HCT116 (cell line): ENCODE data around the gene CGRRF1. TPM values are rescaled to one million over a fixed set of nuclear protein-coding genes. Genes with fewer than 3 reads are reported as not detected.

Experiments
- ATAC-seq: fragments of 200-7000 bp; cut with Tn5 transposase; 2 replicates; pipeline ENCODE4 v1.9.1; 2020; ENCODE audit warnings: mild to moderate bottlenecking, moderate library complexity
- BruUV-seq: library from RNA; stranded (reverse); fragments of 400-500 nt; replicated peaks from 2 replicates; lab custom pipeline; 2021; lab: Mats Ljungman, UMichigan
- CTCF ChIA-PET: fragments of 300-600 bp; sonication (Branson Sonifier 250); formaldehyde crosslinking; loops from one replicate; lab custom pipeline; 2021; ENCODE audit warnings: antibody characterized with exemption; lab: Charles Lee
- POLR2A ChIA-PET: fragments of 300-600, 350-600 bp; sonication (Branson Sonifier 250); formaldehyde crosslinking; loops from one replicate; lab custom pipeline; 2021; ENCODE audit warnings: antibody characterized with exemption; lab: Charles Lee
- RAD21 ChIA-PET, 2 experiments: fragments of 300-600 bp; sonication (Branson Sonifier 250); formaldehyde crosslinking; loops; one replicate each; lab custom pipeline; 2023; ENCODE audit warnings: low total read pairs in 2 of 2; ENCODE audit not compliant: uncharacterized antibody in 2 of 2, unreplicated experiment in 2 of 2, low non-redundant PET in 1 of 2; lab: Charles Lee
- DNase-seq: peaks from one replicate; pipeline ENCODE4 v3.0.0-alpha.2; 2010; ENCODE audit warnings: low read depth, low spot score
- H2AFZ ChIP-seq: fragments of 200-600 bp; shearing (Covaris generic), sonication (generic); 2 replicates; pipeline ENCODE4 v1.6.1; 2017; ENCODE audit warnings: low read depth, mixed run types, mixed read lengths, antibody characterized with exemption, low read length; ENCODE audit not compliant: poor library complexity, severe bottlenecking
- H3K27ac ChIP-seq: 2 replicates; pipeline ENCODE4 v1.5.1; 2012; ENCODE audit warnings: low read depth, low read length
- H3K27me3 ChIP-seq: fragments of 200-600 bp; sonication (generic); 2 replicates; pipeline ENCODE4 v1.6.1; 2016; ENCODE audit warnings: mixed run types, low read length, mixed read lengths; ENCODE audit not compliant: insufficient read depth
- H3K36me3 ChIP-seq, 2 experiments: fragments of 200-500 bp in 1 of 2; fragments of 200-600 bp in 1 of 2; sonication (Bioruptor generic) in 1 of 2; sonication (generic) in 1 of 2; 2 replicates each; pipeline versions ENCODE4 v1.5.1 to v1.6.1; 2014 to 2016; ENCODE audit warnings: low read length in 2 of 2, inconsistent platforms in 1 of 2, mixed read lengths in 1 of 2, mixed run types in 1 of 2; ENCODE audit not compliant: insufficient read depth in 2 of 2, control insufficient read depth in 1 of 2
- H3K4me1 ChIP-seq, 2 experiments: fragments of 200-600 bp in 1 of 2; sonication (generic) in 1 of 2; 2 replicates each; pipeline versions ENCODE4 v1.5.1 to v1.6.1; 2012 to 2017; ENCODE audit warnings: low read length in 2 of 2, inconsistent platforms in 1 of 2, mild to moderate bottlenecking in 1 of 2, mixed read lengths in 1 of 2, mixed run types in 1 of 2, moderate library complexity in 1 of 2; ENCODE audit not compliant: insufficient read depth in 2 of 2, control insufficient read depth in 1 of 2
- H3K4me2 ChIP-seq: fragments of 200-600 bp; sonication (generic); 2 replicates; pipeline ENCODE4 v1.6.1; 2017; ENCODE audit warnings: mixed run types, low read length, mixed read lengths
- H3K4me3 ChIP-seq, 2 experiments: fragments of 200-600 bp in 1 of 2; sonication (generic) in 1 of 2; replicated peaks in 1 of 2; 2 replicates each; pipeline ENCODE4 v1.5.1; 2011 to 2016; ENCODE audit warnings: low read length in 2 of 2, control low read depth in 1 of 2, low read depth in 1 of 2, mild to moderate bottlenecking in 1 of 2, mixed read lengths in 1 of 2, mixed run types in 1 of 2
- H3K79me2 ChIP-seq: fragments of 200-600 bp; sonication (generic); 2 replicates; pipeline ENCODE4 v1.6.1; 2017; ENCODE audit warnings: mild to moderate bottlenecking, mixed run types, low read length, moderate library complexity, mixed read lengths; ENCODE audit not compliant: insufficient read depth
- H3K9ac ChIP-seq: fragments of 200-600 bp; sonication (generic); 2 replicates; pipeline ENCODE4 v1.6.1; 2016; ENCODE audit warnings: low read length, mixed read lengths
- H3K9me2 ChIP-seq: fragments of 200-600 bp; sonication (generic), shearing (Covaris generic); 2 replicates; pipeline ENCODE4 v1.6.1; 2017; ENCODE audit warnings: mixed run types, mild to moderate bottlenecking, moderate library complexity; ENCODE audit not compliant: insufficient read depth
- H3K9me3 ChIP-seq, 2 experiments: fragments of 200-500 bp in 1 of 2; fragments of 200-600 bp in 1 of 2; sonication (Bioruptor generic) in 1 of 2; sonication (generic) in 1 of 2; 2 replicates each; pipeline ENCODE4 v1.6.1; 2014 to 2017; ENCODE audit warnings: low read length in 2 of 2, mixed read lengths in 2 of 2, inconsistent platforms in 1 of 2, low read depth in 1 of 2, mild to moderate bottlenecking in 1 of 2, mixed run types in 1 of 2, moderate library complexity in 1 of 2; ENCODE audit not compliant: control insufficient read depth in 1 of 2, insufficient read depth in 1 of 2
- H4K20me1 ChIP-seq: fragments of 200-600 bp; sonication (generic), shearing (Covaris generic); 2 replicates; pipeline ENCODE4 v1.6.1; 2017; ENCODE audit warnings: mixed run types, mild to moderate bottlenecking, moderate library complexity; ENCODE audit not compliant: insufficient read depth
- ATF3 ChIP-seq: IDR thresholded peaks from 2 replicates; pipeline ENCODE4 v1.6.1; 2012
- CTCF ChIP-seq, 3 experiments: fragments of 200-600 bp in 1 of 3; sonication (generic) in 1 of 3; IDR thresholded peaks in 2 of 3; conservative IDR thresholded peaks in 1 of 3; 2 replicates each; pipeline ENCODE4 v1.5.1; 2012 to 2017; ENCODE audit warnings: low read depth in 2 of 3, low read length in 2 of 3, antibody characterized with exemption in 1 of 3, borderline replicate concordance in 1 of 3, control low read depth in 1 of 3, mild to moderate bottlenecking in 1 of 3, mixed read lengths in 1 of 3, mixed run types in 1 of 3, moderate library complexity in 1 of 3; ENCODE audit not compliant: insufficient read depth in 1 of 3
- EGR1 ChIP-seq: IDR thresholded peaks from 2 replicates; pipeline ENCODE4 v1.6.1; 2012; ENCODE audit warnings: low read depth
- ELF1 ChIP-seq: IDR thresholded peaks from 2 replicates; pipeline ENCODE4 v1.6.1; 2012; ENCODE audit warnings: low read depth, borderline replicate concordance
- EZH2 ChIP-seq: fragments of 200-600 bp; sonication (generic); IDR thresholded peaks from 2 replicates; pipeline ENCODE4 v1.6.1; 2017; ENCODE audit warnings: antibody characterized with exemption, mixed run types
- EZH2phosphoT487 ChIP-seq: fragments of 200-600 bp; IDR thresholded peaks from 2 replicates; pipeline ENCODE4 v1.6.1; 2018; ENCODE audit warnings: antibody characterized with exemption, borderline replicate concordance
- POLR2A ChIP-seq: IDR thresholded peaks from 2 replicates; pipeline ENCODE4 v1.7.0; 2011; ENCODE audit warnings: borderline replicate concordance; ENCODE audit not compliant: insufficient read depth, insufficient read length; ENCODE audit errors: extremely low read depth
- POLR2AphosphoS5 ChIP-seq: IDR thresholded peaks from 2 replicates; pipeline ENCODE4 v1.6.1; 2011; ENCODE audit warnings: mild to moderate bottlenecking, low read depth, low read length, moderate library complexity
- SIN3A ChIP-seq: IDR thresholded peaks from 2 replicates; pipeline ENCODE4 v1.6.1; 2012; ENCODE audit warnings: low read depth
- SP1 ChIP-seq: IDR thresholded peaks from 2 replicates; pipeline ENCODE4 v1.6.1; 2012; ENCODE audit warnings: low read depth
- SRF ChIP-seq: IDR thresholded peaks from 2 replicates; pipeline ENCODE4 v1.6.1; 2012; ENCODE audit warnings: low read depth
- YY1 ChIP-seq: IDR thresholded peaks from 2 replicates; pipeline ENCODE4 v1.6.1; 2011; ENCODE audit warnings: low read length, low read depth, moderate library complexity, mild to moderate bottlenecking; ENCODE audit not compliant: insufficient replicate concordance; ENCODE audit errors: extremely low read depth
- ZFX ChIP-seq: fragments of 450-650 bp; IDR thresholded peaks from 2 replicates; pipeline ENCODE4 v1.6.1; 2017
- intact Hi-C: fragments of 100-400 bp; cut with micrococcal nuclease; formaldehyde crosslinking; loops from 2 replicates; pipeline ENCODE4 v1.10.0; 2022
- total RNA-seq: library from RNA; stranded (reverse); gene quantifications from one replicate; pipeline ENCODE4 v1.2.1, GENCODE V29; 2021; ENCODE audit not compliant: unreplicated experiment

CGRRF1 gene
- total RNA-seq, 1 experiment from 2014 or later = 15.9 TPM

- no peak for DNase-seq
- RAD21 ChIA-PET = interaction anchor here (0.7 to 2.3 kb wide), 2 partner anchors 12 to 206 kb away, joined by 3 to 10 read pairs; no protein-coding TSS in a partner anchor
- H3K36me3 ChIP-seq = peaks cover 0 to 14% of the 10 kb centered on the region in 2 experiments; a peak in 2 of 4 replicates
- BruUV-seq = no TSS peak
- no peak overlapping the region for H2AFZ ChIP-seq
- ATAC-seq = no peak
- H3K9me3 ChIP-seq = peaks cover 1 to 7% of the 10 kb centered on the region in 2 experiments; a peak in 2 of 4 replicates
- H3K79me2 ChIP-seq = peaks cover 20% of the 10 kb centered on the region; the same call in 1 of the 2 replicates
- peak; percentile 27; the same call in 1 of the 2 replicates for TF ChIP-seq ZFX
- no peak for TF ChIP-seq POLR2AphosphoS5
- peak overlapping the region; percentile 61 to 73 for H3K4me3 ChIP-seq
- H3K9ac ChIP-seq = peak overlapping the region; percentile 76
- POLR2A ChIA-PET = interaction anchor here (1.4 kb wide), 1 partner anchor 123 kb away, joined by 5 read pairs; no protein-coding TSS in a partner anchor
- H3K27ac ChIP-seq = peak overlapping the region; percentile 74
- H3K27me3 ChIP-seq = no peaks in the 10 kb centered on the region
- no peaks in the 10 kb centered on the region for H4K20me1 ChIP-seq
- H3K9me2 ChIP-seq = no peaks in the 10 kb centered on the region
- CTCF ChIA-PET = interaction anchor here (1.2 kb wide), 1 partner anchor 206 kb away, joined by 3 read pairs; no protein-coding TSS in a partner anchor
- intact Hi-C loops = loop anchor here (5.0 kb wide), 1 partner anchor 84 kb away; no protein-coding TSS in a partner anchor
- H3K4me1 ChIP-seq = peaks cover 10 to 50% of the 10 kb centered on the region in 2 experiments
- peak overlapping the region; percentile 96 for H3K4me2 ChIP-seq
Measured at GRCh38 chr14:54567639-54568561, 58.2 kb downstream of the CGRRF1 start.

- no peak for ATAC-seq
- H3K27ac ChIP-seq = no peak overlapping the region
- TF ChIP-seq EGR1 (no peak), SRF (no peak), ELF1 (no peak), YY1 (no peak), EZH2 (no peak), POLR2A (no peak), POLR2AphosphoS5 (no peak), CTCF (IDR thresholded peaks at IDR 0.05 in 2 of 3, conservative IDR thresholded peaks at IDR 0.05 in 1 of 3; ENCODE audit: borderline replicate concordance in 1 of 3, insufficient read depth in 1 of 3, low read depth in 2 of 3, low read length in 2 of 3) (no peak), ATF3 (no peak), SP1 (no peak), SIN3A (no peak), EZH2phosphoT487 (no peak)
Measured at GRCh38 chr14:54568821-54569595, 59.3 kb downstream of the CGRRF1 start.

More at GRCh38 chr14:54568821-54569595, 59.3 kb downstream of the CGRRF1 start:
- H3K9me2 ChIP-seq = no peaks in the 10 kb centered on the region
- peaks cover 4 to 10% of the 10 kb centered on the region in 2 experiments; a peak in 2 of 4 replicates for H3K9me3 ChIP-seq
- peaks cover 0 to 23% of the 10 kb centered on the region in 2 experiments; a peak in 2 of 4 replicates for H3K36me3 ChIP-seq
- ChIA-PET POLR2A (no interaction called here), CTCF (no interaction called here), RAD21 (no interaction called here)
- H3K79me2 ChIP-seq = peaks cover 20% of the 10 kb centered on the region; the same call in 1 of the 2 replicates
- H3K4me3 ChIP-seq = peak overlapping the region in 1 of 2 experiments; percentile 2; a peak in 1 of 4 replicates
- intact Hi-C loops = loop anchor here (5.0 kb wide), 1 partner anchor 83 kb away; no protein-coding TSS in a partner anchor
- H3K4me1 ChIP-seq = peaks cover 10 to 47% of the 10 kb centered on the region in 2 experiments
- no peak overlapping the region for H3K4me2 ChIP-seq
- H3K27me3 ChIP-seq = no peaks in the 10 kb centered on the region
- no peak overlapping the region for H2AFZ ChIP-seq
- TSS peak; percentile 38 for BruUV-seq
- DNase-seq = no peak
- H4K20me1 ChIP-seq = no peaks in the 10 kb centered on the region
- no peak overlapping the region for H3K9ac ChIP-seq
